ENCODE results near the gene SRGAP3.

DNA sequence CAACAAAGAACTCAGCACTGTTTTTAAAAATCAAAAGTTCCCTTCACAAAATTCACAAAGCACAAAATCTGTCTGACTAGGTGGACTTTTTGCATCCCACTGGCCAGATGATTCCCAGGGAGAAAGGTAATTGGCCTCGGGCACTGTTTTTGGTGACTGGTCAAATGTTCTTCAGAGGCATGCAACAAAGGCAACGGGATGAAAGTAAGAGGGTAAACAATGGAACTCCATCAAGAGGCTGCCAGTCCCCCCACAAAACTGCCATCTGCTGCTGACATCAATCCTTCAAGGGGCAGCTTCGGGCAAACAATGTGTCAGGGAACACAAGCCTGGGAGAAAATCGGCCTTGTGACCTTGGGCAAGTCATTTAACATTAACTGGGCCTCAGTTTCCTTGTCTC is 3.3 kb downstream of the SRGAP3 start:
- TF ChIP-seq, protein P1, sequence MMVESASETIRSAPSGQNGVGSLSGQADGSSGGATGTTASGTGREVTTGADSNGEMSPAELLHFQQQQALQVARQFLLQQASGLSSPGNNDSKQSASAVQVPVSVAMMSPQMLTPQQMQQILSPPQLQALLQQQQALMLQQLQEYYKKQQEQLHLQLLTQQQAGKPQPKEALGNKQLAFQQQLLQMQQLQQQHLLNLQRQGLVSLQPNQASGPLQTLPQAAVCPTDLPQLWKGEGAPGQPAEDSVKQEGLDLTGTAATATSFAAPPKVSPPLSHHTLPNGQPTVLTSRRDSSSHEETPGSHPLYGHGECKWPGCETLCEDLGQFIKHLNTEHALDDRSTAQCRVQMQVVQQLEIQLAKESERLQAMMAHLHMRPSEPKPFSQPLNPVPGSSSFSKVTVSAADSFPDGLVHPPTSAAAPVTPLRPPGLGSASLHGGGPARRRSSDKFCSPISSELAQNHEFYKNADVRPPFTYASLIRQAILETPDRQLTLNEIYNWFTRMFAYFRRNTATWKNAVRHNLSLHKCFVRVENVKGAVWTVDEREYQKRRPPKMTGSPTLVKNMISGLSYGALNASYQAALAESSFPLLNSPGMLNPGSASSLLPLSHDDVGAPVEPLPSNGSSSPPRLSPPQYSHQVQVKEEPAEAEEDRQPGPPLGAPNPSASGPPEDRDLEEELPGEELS (CRISPR knock-in tag; IDR thresholded peaks at IDR 0.05), result no peak
- TF ChIP-seq, protein P2, sequence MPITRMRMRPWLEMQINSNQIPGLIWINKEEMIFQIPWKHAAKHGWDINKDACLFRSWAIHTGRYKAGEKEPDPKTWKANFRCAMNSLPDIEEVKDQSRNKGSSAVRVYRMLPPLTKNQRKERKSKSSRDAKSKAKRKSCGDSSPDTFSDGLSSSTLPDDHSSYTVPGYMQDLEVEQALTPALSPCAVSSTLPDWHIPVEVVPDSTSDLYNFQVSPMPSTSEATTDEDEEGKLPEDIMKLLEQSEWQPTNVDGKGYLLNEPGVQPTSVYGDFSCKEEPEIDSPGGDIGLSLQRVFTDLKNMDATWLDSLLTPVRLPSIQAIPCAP (CRISPR knock-in tag; IDR thresholded peaks at IDR 0.05), result no peak
- TF ChIP-seq, protein P3, sequence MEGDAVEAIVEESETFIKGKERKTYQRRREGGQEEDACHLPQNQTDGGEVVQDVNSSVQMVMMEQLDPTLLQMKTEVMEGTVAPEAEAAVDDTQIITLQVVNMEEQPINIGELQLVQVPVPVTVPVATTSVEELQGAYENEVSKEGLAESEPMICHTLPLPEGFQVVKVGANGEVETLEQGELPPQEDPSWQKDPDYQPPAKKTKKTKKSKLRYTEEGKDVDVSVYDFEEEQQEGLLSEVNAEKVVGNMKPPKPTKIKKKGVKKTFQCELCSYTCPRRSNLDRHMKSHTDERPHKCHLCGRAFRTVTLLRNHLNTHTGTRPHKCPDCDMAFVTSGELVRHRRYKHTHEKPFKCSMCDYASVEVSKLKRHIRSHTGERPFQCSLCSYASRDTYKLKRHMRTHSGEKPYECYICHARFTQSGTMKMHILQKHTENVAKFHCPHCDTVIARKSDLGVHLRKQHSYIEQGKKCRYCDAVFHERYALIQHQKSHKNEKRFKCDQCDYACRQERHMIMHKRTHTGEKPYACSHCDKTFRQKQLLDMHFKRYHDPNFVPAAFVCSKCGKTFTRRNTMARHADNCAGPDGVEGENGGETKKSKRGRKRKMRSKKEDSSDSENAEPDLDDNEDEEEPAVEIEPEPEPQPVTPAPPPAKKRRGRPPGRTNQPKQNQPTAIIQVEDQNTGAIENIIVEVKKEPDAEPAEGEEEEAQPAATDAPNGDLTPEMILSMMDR (IDR thresholded peaks at IDR 0.05), result no peak
- TF ChIP-seq NR1H2 (CRISPR knock-in tag; IDR thresholded peaks at IDR 0.05), result no peak
- no peak for TF ChIP-seq NFE2L1 (CRISPR knock-in tag; IDR thresholded peaks at IDR 0.05)
- TF ChIP-seq ZBTB21 (CRISPR knock-in tag; IDR thresholded peaks at IDR 0.05; ENCODE audit: borderline replicate concordance), result no peak
- TF ChIP-seq, protein P4, sequence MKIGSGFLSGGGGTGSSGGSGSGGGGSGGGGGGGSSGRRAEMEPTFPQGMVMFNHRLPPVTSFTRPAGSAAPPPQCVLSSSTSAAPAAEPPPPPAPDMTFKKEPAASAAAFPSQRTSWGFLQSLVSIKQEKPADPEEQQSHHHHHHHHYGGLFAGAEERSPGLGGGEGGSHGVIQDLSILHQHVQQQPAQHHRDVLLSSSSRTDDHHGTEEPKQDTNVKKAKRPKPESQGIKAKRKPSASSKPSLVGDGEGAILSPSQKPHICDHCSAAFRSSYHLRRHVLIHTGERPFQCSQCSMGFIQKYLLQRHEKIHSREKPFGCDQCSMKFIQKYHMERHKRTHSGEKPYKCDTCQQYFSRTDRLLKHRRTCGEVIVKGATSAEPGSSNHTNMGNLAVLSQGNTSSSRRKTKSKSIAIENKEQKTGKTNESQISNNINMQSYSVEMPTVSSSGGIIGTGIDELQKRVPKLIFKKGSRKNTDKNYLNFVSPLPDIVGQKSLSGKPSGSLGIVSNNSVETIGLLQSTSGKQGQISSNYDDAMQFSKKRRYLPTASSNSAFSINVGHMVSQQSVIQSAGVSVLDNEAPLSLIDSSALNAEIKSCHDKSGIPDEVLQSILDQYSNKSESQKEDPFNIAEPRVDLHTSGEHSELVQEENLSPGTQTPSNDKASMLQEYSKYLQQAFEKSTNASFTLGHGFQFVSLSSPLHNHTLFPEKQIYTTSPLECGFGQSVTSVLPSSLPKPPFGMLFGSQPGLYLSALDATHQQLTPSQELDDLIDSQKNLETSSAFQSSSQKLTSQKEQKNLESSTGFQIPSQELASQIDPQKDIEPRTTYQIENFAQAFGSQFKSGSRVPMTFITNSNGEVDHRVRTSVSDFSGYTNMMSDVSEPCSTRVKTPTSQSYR (CRISPR knock-in tag; IDR thresholded peaks at IDR 0.05), result no peak
- TF ChIP-seq FOXJ3 (CRISPR knock-in tag; IDR thresholded peaks at IDR 0.05; ENCODE audit: borderline replicate concordance), result no peak
- TF ChIP-seq FOXP1 (CRISPR knock-in tag; IDR thresholded peaks at IDR 0.05; ENCODE audit: borderline replicate concordance), result no peak

All from WTC11 (cell line).